IPS DF 19.7 (cell line): ENCODE results near the gene SPATA20.
A peak's percentile ranks its signal among the peaks of the same experiment; 100 is the strongest.

Source experiments
- DNase-seq: peaks from one replicate; pipeline ENCODE4 v3.0.0-alpha.2; 2013; ENCODE audit warnings: low read depth, low spot score

The SPATA20 gene

DNA sequence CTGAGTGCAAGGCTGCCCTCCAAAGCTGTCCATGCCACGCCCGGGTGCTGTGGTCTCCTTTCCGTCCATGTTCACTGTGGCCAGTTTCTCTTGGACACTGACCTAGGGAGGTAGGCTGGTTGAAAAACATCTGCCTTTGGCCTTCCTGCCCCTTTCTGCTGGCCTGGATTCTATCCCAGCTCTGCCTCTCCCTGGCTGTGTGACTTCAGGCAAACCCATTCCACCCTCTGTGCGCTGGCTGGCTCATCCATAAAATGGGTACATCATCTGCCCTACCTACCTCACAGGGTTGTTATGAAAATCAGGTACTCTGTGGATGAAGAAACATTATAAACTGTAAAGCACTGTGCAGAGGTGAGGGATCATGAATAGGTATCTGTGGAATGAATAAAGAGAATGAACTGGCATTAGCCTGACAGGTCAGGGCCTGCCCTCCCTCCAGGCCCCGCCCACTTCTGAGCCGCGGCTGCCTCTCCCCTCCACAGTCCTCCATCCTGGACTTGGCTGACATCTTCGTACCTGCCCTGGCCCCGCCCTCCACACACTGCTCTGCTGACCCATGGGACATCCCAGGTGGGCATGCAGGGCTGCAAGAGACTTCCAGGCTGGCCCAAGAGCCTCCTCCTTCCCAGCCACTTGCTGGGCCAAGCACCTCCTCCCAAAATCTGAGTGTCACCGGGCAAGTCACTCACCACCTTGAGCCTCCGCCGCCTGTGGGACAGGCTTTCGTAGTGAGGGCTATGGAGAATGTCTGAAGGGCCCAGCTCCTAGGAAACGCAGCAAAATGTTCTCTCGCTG, 7.0 kb upstream of the SPATA20 start:
- no peak for DNase-seq

- no peak for DNase-seq
Measured at GRCh38 chr17:50540560-50541401, 6.2 kb upstream of the SPATA20 start.

- no peak for DNase-seq
Measured at GRCh38 chr17:50541402-50541715, 5.6 kb upstream of the SPATA20 start.

DNA sequence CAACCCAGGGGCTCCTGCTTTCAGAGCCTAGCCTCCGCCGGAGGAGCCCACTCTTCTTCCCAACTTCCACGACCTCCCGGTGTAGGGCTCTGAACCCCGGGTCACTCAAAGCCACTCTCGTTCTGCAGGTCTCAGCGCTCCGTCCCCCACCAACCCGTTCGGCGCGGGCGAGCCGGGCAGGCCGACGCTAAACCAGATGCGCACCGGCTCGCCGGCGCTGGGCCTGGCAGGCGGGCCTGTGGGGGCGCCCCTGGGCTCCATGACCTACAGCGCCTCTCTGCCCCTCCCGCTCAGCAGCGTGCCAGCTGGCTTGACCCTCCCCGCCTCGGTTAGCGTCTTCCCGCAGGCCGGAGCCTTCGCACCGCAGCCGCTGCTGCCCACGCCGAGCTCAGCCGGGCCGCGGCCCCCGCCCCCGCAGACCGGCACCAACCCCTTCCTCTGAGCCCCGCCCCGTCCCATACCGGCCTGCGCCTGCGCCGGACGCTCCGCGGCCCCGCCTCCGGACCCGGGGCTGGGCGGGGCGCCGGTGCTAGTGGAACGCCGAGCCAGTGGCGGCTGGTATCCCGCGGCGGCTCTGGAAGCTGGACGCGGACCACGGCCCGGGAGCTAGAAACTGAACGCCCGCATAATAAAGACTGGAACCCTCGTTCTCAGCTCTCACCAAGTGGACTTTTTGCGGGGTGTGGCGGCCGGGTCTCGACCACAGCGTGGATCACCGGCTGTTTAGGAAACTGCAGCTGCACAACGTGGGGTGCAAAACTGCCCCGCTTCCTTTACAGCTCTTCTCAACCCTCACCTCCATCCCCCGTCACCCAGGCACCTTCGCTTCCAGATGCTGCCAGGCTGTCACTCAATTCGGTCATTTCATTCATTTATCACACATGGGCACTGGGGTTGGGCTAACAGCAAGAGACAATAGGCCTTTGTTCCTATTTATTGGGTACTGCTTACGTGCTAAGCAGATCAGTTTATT, 5.0 kb upstream of the SPATA20 start:
- no peak for DNase-seq

GRCh38 chr17:50542795-50543774, 3.9 kb upstream of the SPATA20 start:
- no peak for DNase-seq

DNA sequence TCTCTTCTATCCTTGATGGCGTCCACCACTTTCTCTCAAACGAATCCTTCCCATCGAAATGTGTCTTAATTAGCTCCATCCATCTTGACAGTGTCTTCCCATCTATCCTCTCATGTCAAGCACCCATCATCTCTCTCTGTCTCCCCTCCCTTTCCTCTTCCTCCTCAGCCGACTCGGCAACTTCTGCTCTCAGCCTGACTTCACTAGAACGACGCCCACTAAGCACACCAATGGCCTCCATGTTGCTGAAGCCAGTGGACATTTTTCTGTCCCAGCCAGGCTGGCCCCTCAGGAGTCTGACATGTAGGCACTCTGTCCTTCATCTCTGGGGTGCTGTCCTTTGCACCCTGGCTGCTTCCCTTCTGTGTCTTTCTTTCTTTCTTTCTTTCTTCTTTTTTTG, 2.5 kb upstream of the SPATA20 start:
- DNase-seq: no peak

- no peak for DNase-seq
Measured at GRCh38 chr17:50545311-50545710, 1.7 kb upstream of the SPATA20 start.

DNA sequence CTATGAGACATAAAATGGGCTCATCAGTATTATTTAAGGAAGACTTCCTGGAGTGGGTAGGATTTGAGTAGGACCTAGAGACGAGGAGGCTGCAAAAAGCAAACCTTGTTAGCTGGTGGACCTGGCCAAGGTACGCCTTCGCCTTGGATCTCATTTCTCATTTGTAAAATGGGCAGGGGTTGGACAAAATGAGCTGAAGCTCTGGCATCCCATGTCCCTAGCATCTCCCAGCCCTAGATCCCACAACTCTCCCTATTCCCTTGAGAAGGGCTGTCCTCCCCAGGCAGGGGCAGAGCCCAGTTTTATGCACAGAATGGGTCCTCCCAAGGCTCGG, 306 bp upstream of the SPATA20 start:
- no peak for DNase-seq

DNA sequence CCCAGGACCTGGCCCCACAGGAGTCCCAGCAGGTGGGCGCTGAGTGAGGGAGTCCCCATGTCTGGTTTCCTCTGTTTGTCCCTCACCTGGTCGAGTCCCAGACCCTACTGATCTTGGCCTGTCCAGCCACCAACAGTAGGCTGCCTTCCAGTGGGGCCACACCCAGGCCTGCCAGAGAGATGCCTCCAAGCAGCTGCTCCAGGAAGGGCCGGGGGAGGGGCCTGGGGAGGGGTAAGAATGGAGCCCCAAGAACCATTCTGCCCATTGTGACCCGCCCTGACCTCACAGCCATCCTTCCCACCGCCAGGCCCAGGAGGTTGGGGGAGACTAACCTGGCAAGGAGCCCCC, 736 bp downstream of the SPATA20 start:
- DNase-seq: no peak

DNA sequence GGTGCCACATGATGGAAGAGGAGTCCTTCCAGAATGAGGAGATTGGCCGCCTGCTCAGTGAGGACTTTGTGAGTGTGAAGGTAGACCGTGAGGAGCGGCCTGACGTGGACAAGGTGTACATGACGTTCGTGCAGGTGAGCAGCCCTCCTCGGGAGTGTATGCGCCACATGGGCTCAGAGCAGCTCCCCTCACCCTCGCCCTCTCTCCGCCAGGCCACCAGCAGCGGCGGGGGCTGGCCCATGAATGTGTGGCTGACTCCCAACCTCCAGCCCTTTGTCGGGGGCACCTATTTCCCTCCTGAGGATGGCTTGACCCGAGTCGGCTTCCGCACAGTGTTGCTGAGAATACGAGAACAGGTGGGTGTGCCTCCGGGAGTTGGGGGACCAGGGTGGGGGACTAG, 1.9 kb downstream of the SPATA20 start:
- DNase-seq: no peak

DNA sequence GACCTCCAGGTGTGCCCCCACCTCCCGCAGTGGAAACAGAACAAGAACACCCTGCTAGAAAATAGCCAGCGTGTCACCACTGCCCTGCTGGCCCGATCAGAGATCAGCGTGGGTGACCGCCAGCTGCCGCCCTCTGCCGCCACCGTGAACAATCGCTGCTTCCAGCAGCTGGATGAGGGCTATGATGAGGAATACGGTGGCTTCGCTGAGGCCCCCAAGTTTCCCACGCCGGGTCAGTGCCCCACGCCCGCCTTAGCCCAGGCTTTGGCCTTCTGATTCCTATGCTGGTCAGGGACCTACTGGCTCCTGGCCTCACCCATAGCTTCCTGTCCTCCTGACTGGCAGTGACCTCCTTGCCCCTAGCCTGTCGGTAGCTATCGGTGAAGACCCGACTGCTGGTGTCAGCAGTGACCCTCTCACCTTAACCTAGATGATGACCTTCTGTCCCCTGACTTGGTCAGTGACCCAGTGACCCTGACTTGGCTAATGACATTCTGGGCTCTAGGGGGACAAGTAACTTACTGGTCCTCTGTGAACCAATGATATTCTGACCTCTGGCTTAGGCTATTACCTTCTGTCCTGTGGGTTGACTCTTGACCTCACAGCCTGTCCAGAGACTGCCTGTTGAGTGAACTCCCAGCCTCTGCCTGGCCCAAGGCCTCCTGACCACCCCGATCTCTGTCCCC, 2.4 kb downstream of the SPATA20 start:
- no peak for DNase-seq

- DNase-seq: no peak
Measured at GRCh38 chr17:50549969-50550368, 3.0 kb downstream of the SPATA20 start.

DNA sequence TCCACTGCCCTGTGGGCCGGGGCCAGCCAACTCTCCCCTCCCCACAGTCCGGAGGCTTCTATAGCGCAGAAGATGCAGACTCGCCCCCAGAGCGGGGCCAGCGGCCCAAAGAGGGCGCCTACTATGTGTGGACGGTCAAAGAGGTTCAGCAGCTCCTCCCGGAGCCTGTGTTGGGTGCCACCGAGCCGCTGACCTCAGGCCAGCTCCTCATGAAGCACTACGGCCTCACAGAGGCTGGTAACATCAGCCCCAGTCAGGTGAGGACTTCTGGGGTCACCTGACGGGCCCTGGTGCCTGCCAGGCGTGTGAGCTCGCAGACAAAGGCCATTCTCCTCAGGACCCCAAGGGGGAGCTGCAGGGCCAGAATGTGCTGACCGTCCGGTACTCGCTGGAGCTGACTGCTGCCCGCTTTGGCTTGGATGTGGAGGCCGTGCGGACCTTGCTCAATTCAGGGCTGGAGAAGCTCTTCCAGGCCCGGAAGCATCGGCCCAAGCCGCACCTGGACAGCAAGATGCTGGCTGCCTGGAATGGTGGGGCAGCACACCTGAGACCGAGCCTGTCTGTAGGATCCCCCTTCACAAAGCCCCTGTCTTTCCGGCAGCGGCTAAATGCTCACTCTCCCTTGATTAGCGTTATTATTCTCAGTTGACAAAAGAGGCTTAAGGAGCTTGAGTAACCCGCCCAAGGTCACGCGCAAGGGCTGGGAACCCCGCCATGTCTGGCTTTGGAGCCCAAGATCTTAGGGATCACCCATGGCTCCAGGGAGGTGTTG, 3.9 kb downstream of the SPATA20 start:
- DNase-seq: peak; percentile 79

GRCh38 chr17:50551433-50551815, 4.5 kb downstream of the SPATA20 start:
- no peak for DNase-seq

GRCh38 chr17:50551884-50552283, 4.9 kb downstream of the SPATA20 start:
- DNase-seq: no peak

DNA sequence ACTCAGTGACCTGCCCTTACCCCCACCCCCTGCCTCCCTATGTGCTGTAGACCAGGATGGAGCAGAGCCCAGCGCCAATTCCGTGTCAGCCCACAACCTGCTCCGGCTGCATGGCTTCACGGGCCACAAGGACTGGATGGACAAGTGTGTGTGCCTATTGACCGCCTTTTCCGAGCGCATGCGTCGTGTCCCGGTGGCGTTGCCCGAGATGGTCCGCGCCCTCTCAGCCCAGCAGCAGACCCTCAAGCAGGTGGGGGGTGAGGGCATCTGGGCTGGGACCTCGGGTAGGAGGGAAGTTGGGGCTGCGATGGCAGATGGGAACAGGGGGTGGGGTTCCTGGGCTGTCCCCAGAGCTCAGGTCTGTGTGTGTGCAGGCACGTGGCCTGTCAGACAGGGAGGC, 7.2 kb downstream of the SPATA20 start:
- no peak for DNase-seq

DNA sequence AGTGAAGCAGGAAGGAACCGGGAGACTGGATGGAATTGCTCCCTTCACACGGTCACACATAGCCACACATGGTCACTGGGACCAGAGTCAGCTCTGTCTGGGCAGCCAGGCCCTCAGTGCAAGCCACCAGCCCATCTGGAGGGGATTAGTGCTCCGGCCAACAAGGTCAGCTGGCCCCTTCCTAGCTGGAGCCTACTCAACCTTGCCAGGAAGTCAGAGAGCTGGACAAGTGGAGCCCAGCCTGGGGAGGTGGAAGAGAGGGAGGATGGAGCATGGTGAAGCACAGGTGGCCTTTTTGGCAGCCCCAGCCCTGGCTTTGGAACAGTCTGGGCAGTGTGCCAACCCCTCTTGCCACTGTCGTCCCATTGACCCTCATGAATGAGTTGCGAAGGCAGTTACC, 9.8 kb downstream of the SPATA20 start:
- DNase-seq: no peak

- DNase-seq: no peak
Measured at GRCh38 chr17:50557630-50558029, 10.7 kb downstream of the SPATA20 start.

GRCh38 chr17:50558091-50558490, 11.1 kb downstream of the SPATA20 start:
- no peak for DNase-seq

DNA sequence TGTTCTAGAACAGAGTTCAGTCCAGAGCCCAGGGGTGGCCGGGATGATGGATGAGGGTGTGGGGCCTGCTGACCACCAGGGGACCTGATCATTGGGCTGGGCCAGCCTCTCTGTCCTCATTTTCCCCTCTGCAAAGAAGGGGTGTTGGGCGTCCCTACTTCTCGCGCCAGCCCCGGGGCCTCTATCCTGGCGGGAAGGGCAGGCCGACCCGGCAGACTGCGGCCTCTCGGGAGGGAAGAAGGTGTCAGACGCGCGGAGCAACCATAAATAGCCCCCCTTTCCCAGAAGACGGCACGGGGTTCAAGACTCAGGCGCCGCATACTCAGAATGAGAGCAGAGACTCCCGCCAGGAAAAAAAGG, 11.6 kb downstream of the SPATA20 start:
- DNase-seq: no peak
